Bronchial epithelial cell (primary cell): Measurements from ENCODE around the gene HSP90B1. TPM values are rescaled to one million over a fixed set of nuclear protein-coding genes. Genes with fewer than 3 reads are reported as not detected.

Experiments
- DNase-seq: peaks from one replicate; pipeline ENCODE4 v3.0.0-alpha.2; 2010; ENCODE audit warnings: low read depth
- FAIRE-seq: peaks from 2 replicates; lab custom pipeline; 2011; peaks lifted over from hg19 to GRCh38; lab: Jason Lieb, UNC
- H3K27me3 ChIP-seq: 2 replicates; pipeline ENCODE4 v1.5.1; 2011; ENCODE audit warnings: low read length; ENCODE audit not compliant: control insufficient read depth, insufficient read depth
- H3K36me3 ChIP-seq: 2 replicates; pipeline ENCODE4 v1.5.1; 2011; ENCODE audit warnings: low read length; ENCODE audit not compliant: control insufficient read depth, insufficient read depth
- H3K4me3 ChIP-seq: 2 replicates; pipeline ENCODE4 v1.5.1; 2011; ENCODE audit warnings: mild to moderate bottlenecking, low read depth, low read length, control low read depth
- CTCF ChIP-seq: IDR thresholded peaks from 2 replicates; pipeline ENCODE4 v1.5.1; 2011; ENCODE audit warnings: mild to moderate bottlenecking, moderate library complexity, low read length, control low read depth, inconsistent platforms; ENCODE audit not compliant: insufficient read depth, severe bottlenecking
- total RNA-seq: library from RNA; depleted of rRNA; stranded (reverse); fragments of >200 nt; gene quantifications from 2 replicates; pipeline ENCODE4 v1.2.1, GENCODE V29; 2014

Gene HSP90B1
- total RNA-seq, 1 donor from 2014 or later = 677 TPM

DNA sequence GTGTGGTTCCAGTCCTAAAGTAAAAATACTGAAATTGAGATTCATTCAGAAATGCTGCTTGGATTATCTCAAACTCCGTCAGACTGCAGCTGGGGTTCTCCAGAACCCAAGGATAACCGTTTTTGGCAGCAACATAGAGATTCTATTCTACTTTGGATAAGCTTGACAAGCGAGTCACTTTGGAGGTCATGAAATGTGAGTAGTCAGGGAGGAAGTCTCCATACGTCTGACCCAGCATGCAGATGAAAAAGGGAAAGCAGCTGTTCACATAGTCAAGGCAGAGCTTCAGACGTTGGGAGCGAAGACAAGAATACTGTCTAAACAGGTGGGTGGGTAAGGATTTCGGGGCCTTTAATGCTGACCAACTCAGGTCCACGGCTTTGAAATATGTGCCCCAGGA lies 14.9 kb upstream of the HSP90B1 start:
- no peak for TF ChIP-seq CTCF
- Histone ChIP-seq H3K4me3 (no peak overlapping the region), H3K27me3 (no peaks in the 10 kb centered on the region), H3K36me3 (no peaks in the 10 kb centered on the region)
- FAIRE-seq (no peak), DNase-seq (no peak)

DNA sequence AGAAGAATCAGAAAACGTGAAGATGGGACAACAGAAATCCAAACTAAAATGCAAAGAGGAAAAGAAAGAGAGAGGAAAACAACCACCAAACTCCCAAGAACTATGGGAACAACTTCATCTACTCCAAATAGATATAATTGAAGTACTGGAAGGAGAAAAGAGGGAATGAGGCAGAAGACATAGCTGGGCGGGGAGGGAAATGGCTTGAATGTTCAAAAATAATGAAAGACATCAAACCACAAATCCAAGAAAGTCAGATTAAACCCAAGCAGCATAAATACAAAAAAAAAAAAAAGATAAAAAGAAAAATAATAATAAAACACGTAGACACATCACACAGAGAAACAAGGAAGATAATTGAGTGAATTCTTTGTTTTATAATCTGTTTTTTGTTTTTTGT lies 12.3 kb upstream of the HSP90B1 start:
- H3K36me3 ChIP-seq = no peaks in the 10 kb centered on the region
- no peak overlapping the region for H3K4me3 ChIP-seq
- no peak for FAIRE-seq
- no peak for TF ChIP-seq CTCF
- no peak for DNase-seq
- no peaks in the 10 kb centered on the region for H3K27me3 ChIP-seq

GRCh38 chr12:103924761-103925641 lies 5.2 kb upstream of the HSP90B1 start:
- H3K36me3 ChIP-seq = no peaks in the 10 kb centered on the region
- DNase-seq (peak; percentile 76), FAIRE-seq (no peak)
- H3K27me3 ChIP-seq = no peaks in the 10 kb centered on the region
- TF ChIP-seq CTCF = no peak
- no peak overlapping the region for H3K4me3 ChIP-seq

GRCh38 chr12:103928682-103929045 lies 1.5 kb upstream of the HSP90B1 start:
- Histone ChIP-seq H3K36me3 (peaks cover 6% of the 10 kb centered on the region), H3K27me3 (no peaks in the 10 kb centered on the region), H3K4me3 (peak overlapping the region; percentile 52)
- no peak for DNase-seq
- TF ChIP-seq CTCF = no peak
- no peak for FAIRE-seq

- no peak for TF ChIP-seq CTCF
- DNase-seq (peak; percentile 86), FAIRE-seq (no peak)
- Histone ChIP-seq H3K27me3 (no peaks in the 10 kb centered on the region), H3K36me3 (peaks cover 8% of the 10 kb centered on the region), H3K4me3 (peak overlapping the region; percentile 52)
These were observed 995 bp upstream of the HSP90B1 start for GRCh38 chr12:103929046-103929783.
